ENCODE data around the gene RASSF3. TPM values are rescaled to one million over a fixed set of nuclear protein-coding genes. Genes with fewer than 3 reads are reported as not detected.

RASSF3 gene
- total RNA-seq, 1 experiment from 2014 or later, result 13.4 TPM

- DNase-seq (no peak), ATAC-seq (no peak)
- no peaks in the 10 kb centered on the region for H3K27me3 ChIP-seq (ENCODE audit: low read length)
- H4K20me1 ChIP-seq (ENCODE audit: low read length), result no peaks in the 10 kb centered on the region
- no peak overlapping the region for H2AFZ ChIP-seq (ENCODE audit: low read length)
- ChIA-PET CTCF (no interaction called here), POLR2A (ENCODE audit: unreplicated experiment) (no interaction called here)
- no peaks in the 10 kb centered on the region for H3K36me3 ChIP-seq (ENCODE audit: low read depth, low read length)
- no TSS peak for BruUV-seq (replicated peaks)
- H3K4me3 ChIP-seq (ENCODE audit: low read length), result no peak overlapping the region
- no peaks in the 10 kb centered on the region for H3K9me3 ChIP-seq (ENCODE audit: low read length)
- TF ChIP-seq CTCF (conservative IDR thresholded peaks at IDR 0.05; ENCODE audit: low read depth, low read length) (no peak), EZH2 (IDR thresholded peaks at IDR 0.05; ENCODE audit: low read length, unreplicated experiment) (no peak), EZH2phosphoT487 (IDR thresholded peaks at IDR 0.05; ENCODE audit: borderline replicate concordance, low read length) (no peak)
- H3K27ac ChIP-seq (ENCODE audit: low read length), result no peak overlapping the region
- no peaks in the 10 kb centered on the region for H3K79me2 ChIP-seq (ENCODE audit: low read length)
- no peak overlapping the region for H3K4me2 ChIP-seq (ENCODE audit: low read length)
- intact Hi-C loops (cut with micrococcal nuclease), result no loop called here
- no peaks in the 10 kb centered on the region for H3K9me2 ChIP-seq (replicated peaks; ENCODE audit: low read length)
- no peaks in the 10 kb centered on the region for H3F3A ChIP-seq (ENCODE audit: low read length, unreplicated experiment)
- H3K9ac ChIP-seq (ENCODE audit: low read length), result no peak overlapping the region
- H3K4me1 ChIP-seq (ENCODE audit: insufficient read depth, low read length), result no peaks in the 10 kb centered on the region
These were observed 97.1 kb downstream of the RASSF3 start for GRCh38 chr12:64707362-64707761.

- no peak overlapping the region for H3K27ac ChIP-seq (ENCODE audit: low read length)
- H3K4me3 ChIP-seq (ENCODE audit: low read length), result no peak overlapping the region
- H3K27me3 ChIP-seq (ENCODE audit: low read length), result no peaks in the 10 kb centered on the region
- H4K20me1 ChIP-seq (ENCODE audit: low read length), result no peaks in the 10 kb centered on the region
- intact Hi-C loops (cut with micrococcal nuclease), result no loop called here
- no peaks in the 10 kb centered on the region for H3K4me1 ChIP-seq (ENCODE audit: insufficient read depth, low read length)
- H3K9ac ChIP-seq (ENCODE audit: low read length), result no peak overlapping the region
- no TSS peak for BruUV-seq (replicated peaks)
- H3K4me2 ChIP-seq (ENCODE audit: low read length), result no peak overlapping the region
- no peaks in the 10 kb centered on the region for H3K36me3 ChIP-seq (ENCODE audit: low read depth, low read length)
- H3K79me2 ChIP-seq (ENCODE audit: low read length), result no peaks in the 10 kb centered on the region
- H3K9me3 ChIP-seq (ENCODE audit: low read length), result no peaks in the 10 kb centered on the region
- no peaks in the 10 kb centered on the region for H3K9me2 ChIP-seq (replicated peaks; ENCODE audit: low read length)
- H3F3A ChIP-seq (ENCODE audit: low read length, unreplicated experiment), result no peaks in the 10 kb centered on the region
- ATAC-seq (no peak), DNase-seq (no peak)
- ChIA-PET POLR2A (ENCODE audit: unreplicated experiment) (no interaction called here), CTCF (no interaction called here)
- no peak for TF ChIP-seq EZH2phosphoT487 (IDR thresholded peaks at IDR 0.05; ENCODE audit: borderline replicate concordance, low read length)
- no peak for TF ChIP-seq CTCF (conservative IDR thresholded peaks at IDR 0.05; ENCODE audit: low read depth, low read length)
- TF ChIP-seq EZH2 (IDR thresholded peaks at IDR 0.05; ENCODE audit: low read length, unreplicated experiment), result no peak
- H2AFZ ChIP-seq (ENCODE audit: low read length), result no peak overlapping the region
These were observed 97.6 kb downstream of the RASSF3 start for GRCh38 chr12:64707926-64708325.

GRCh38 chr12:64709429-64709828, 99.1 kb downstream of the RASSF3 start:
- ChIA-PET CTCF (no interaction called here), POLR2A (ENCODE audit: unreplicated experiment) (no interaction called here)
- Histone ChIP-seq H3K36me3 (ENCODE audit: low read depth, low read length) (no peaks in the 10 kb centered on the region), H3F3A (ENCODE audit: low read length, unreplicated experiment) (no peaks in the 10 kb centered on the region), H3K27ac (ENCODE audit: low read length) (no peak overlapping the region), H3K27me3 (ENCODE audit: low read length) (no peaks in the 10 kb centered on the region), H3K9ac (ENCODE audit: low read length) (no peak overlapping the region), H3K79me2 (ENCODE audit: low read length) (no peaks in the 10 kb centered on the region), H3K9me2 (replicated peaks; ENCODE audit: low read length) (no peaks in the 10 kb centered on the region), H3K4me3 (ENCODE audit: low read length) (no peak overlapping the region), H2AFZ (ENCODE audit: low read length) (no peak overlapping the region), H3K4me2 (ENCODE audit: low read length) (no peak overlapping the region), H4K20me1 (ENCODE audit: low read length) (no peaks in the 10 kb centered on the region), H3K9me3 (ENCODE audit: low read length) (no peaks in the 10 kb centered on the region), H3K4me1 (ENCODE audit: insufficient read depth, low read length) (no peaks in the 10 kb centered on the region)
- intact Hi-C loops (cut with micrococcal nuclease), result no loop called here
- no peak for TF ChIP-seq CTCF (conservative IDR thresholded peaks at IDR 0.05; ENCODE audit: low read depth, low read length)
- no peak for TF ChIP-seq EZH2phosphoT487 (IDR thresholded peaks at IDR 0.05; ENCODE audit: borderline replicate concordance, low read length)
- no peak for TF ChIP-seq EZH2 (IDR thresholded peaks at IDR 0.05; ENCODE audit: low read length, unreplicated experiment)
- no peak for DNase-seq
- no TSS peak for BruUV-seq (replicated peaks)
- ATAC-seq, result no peak
